Activated CD8-positive, alpha-beta memory T cell treated with anti-CD3 and anti-CD28 coated beads, Interleukin-2, amount 50 U/mL, for 48 hours (primary cell): ENCODE data around the gene DUSP22.

Experiments used
- DNase-seq: peaks from one replicate; pipeline ENCODE4 v3.0.0-alpha.2; 2020

Gene DUSP22

GRCh38 chr6:326896-327537 is 34.7 kb downstream of the DUSP22 start:
- no peak for DNase-seq

- DNase-seq = no peak
These were observed 35.3 kb downstream of the DUSP22 start for GRCh38 chr6:327538-328116.

- no peak for DNase-seq
These were observed 35.9 kb downstream of the DUSP22 start for GRCh38 chr6:328136-328670.

GRCh38 chr6:328924-329323 is 36.6 kb downstream of the DUSP22 start:
- DNase-seq = no peak

- no peak for DNase-seq
These were observed 37.8 kb downstream of the DUSP22 start for GRCh38 chr6:329888-330691.

- no peak for DNase-seq
These were observed 38.7 kb downstream of the DUSP22 start for GRCh38 chr6:330948-331347.

GRCh38 chr6:331622-332521 is 39.6 kb downstream of the DUSP22 start:
- no peak for DNase-seq

GRCh38 chr6:332671-333070 is 40.4 kb downstream of the DUSP22 start:
- no peak for DNase-seq

- DNase-seq = no peak
These were observed 41.2 kb downstream of the DUSP22 start for GRCh38 chr6:333379-334002.

- no peak for DNase-seq
These were observed 42.5 kb downstream of the DUSP22 start for GRCh38 chr6:334536-335510.

GRCh38 chr6:335572-335971 is 43.3 kb downstream of the DUSP22 start:
- no peak for DNase-seq

- no peak for DNase-seq
These were observed 44.1 kb downstream of the DUSP22 start for GRCh38 chr6:336159-337114.

- no peak for DNase-seq
These were observed 45.6 kb downstream of the DUSP22 start for GRCh38 chr6:337805-338368.

- DNase-seq = no peak
These were observed 46.6 kb downstream of the DUSP22 start for GRCh38 chr6:338815-339262.

GRCh38 chr6:339480-339879 is 47.2 kb downstream of the DUSP22 start:
- DNase-seq = no peak

- DNase-seq = no peak
These were observed 48.1 kb downstream of the DUSP22 start for GRCh38 chr6:340186-340955.

- DNase-seq = no peak
These were observed 48.9 kb downstream of the DUSP22 start for GRCh38 chr6:340991-341827.
